GM12878 (cell line): ENCODE data around the gene PFKP. TPM values are rescaled to one million over a fixed set of nuclear protein-coding genes. Genes with fewer than 3 reads are reported as not detected.

Experiments
- ATAC-seq: fragments of 200-7000 bp; cut with Tn5 transposase; 3 replicates; pipeline ENCODE4 v1.9.1; 2020; ENCODE audit warnings: mild to moderate bottlenecking, moderate library complexity
- BruUV-seq: library from RNA; stranded (reverse); fragments of 400-500 nt; replicated peaks from 2 replicates; lab custom pipeline; 2021; lab: Mats Ljungman, UMichigan
- CTCF ChIA-PET: fragments of 300-600 bp; sonication (Branson Sonifier 250); formaldehyde crosslinking; extraction: SDS; loops from one replicate; lab custom pipeline; 2021; ENCODE audit warnings: inconsistent platforms; lab: Yijun Ruan, JAX
- POLR2A ChIA-PET: fragments of 350-600 bp; formaldehyde crosslinking; extraction: SDS; loops from one replicate; lab custom pipeline; 2021; ENCODE audit warnings: inconsistent platforms; lab: Charles Lee
- RAD21 ChIA-PET: fragments of 300-600 bp; sonication (Branson Sonifier 250); formaldehyde crosslinking; loops from one replicate; lab custom pipeline; 2023; ENCODE audit warnings: antibody characterized with exemption; ENCODE audit not compliant: unreplicated experiment; lab: Charles Lee
- SMC1A ChIA-PET: fragments of 300-600 bp; sonication (Branson Sonifier 250); formaldehyde crosslinking; loops from one replicate; lab custom pipeline; 2023; ENCODE audit not compliant: unreplicated experiment, uncharacterized antibody; lab: Charles Lee
- DNase-seq: peaks from one replicate; pipeline ENCODE4 v3.0.0-alpha.2; 2011; ENCODE audit warnings: low read depth, low spot score
- FAIRE-seq: peaks from 3 replicates; lab custom pipeline; 2011; peaks lifted over from hg19 to GRCh38; lab: Jason Lieb, UNC
- H2AFZ ChIP-seq: 2 replicates; pipeline ENCODE4 v1.6.0; 2011; ENCODE audit warnings: low read depth, low read length, control low read depth; ENCODE audit not compliant: control insufficient read depth
- H3K27ac ChIP-seq: 2 replicates; pipeline ENCODE4 v1.5.1; 2011; ENCODE audit warnings: control low read depth; ENCODE audit not compliant: control insufficient read depth, insufficient read depth
- H3K27me3 ChIP-seq, 2 experiments: replicated peaks in 1 of 2; 2 replicates each; pipeline versions ENCODE4 v1.6.0 to v1.6.1; 2011; ENCODE audit warnings: low read length in 1 of 2; ENCODE audit not compliant: control insufficient read depth in 2 of 2, insufficient read depth in 2 of 2
- H3K36me3 ChIP-seq, 2 experiments: 2 replicates each; pipeline ENCODE4 v1.5.1; 2011; ENCODE audit warnings: low read length in 1 of 2; ENCODE audit not compliant: control insufficient read depth in 2 of 2, insufficient read depth in 2 of 2
- H3K4me1 ChIP-seq: 2 replicates; pipeline ENCODE4 v1.6.1; 2011; ENCODE audit warnings: mild to moderate bottlenecking, low read length, moderate library complexity, mixed read lengths; ENCODE audit not compliant: control insufficient read depth, insufficient read depth
- H3K4me2 ChIP-seq: 2 replicates; pipeline ENCODE4 v1.6.0; 2011; ENCODE audit warnings: control low read depth; ENCODE audit not compliant: control insufficient read depth, insufficient read depth
- H3K4me3 ChIP-seq: fragments of 200-600 bp; sonication (generic); 2 replicates; pipeline ENCODE4 v1.5.1; 2016
- H3K79me2 ChIP-seq: 2 replicates; pipeline ENCODE4 v1.6.0; 2011; ENCODE audit warnings: low read length; ENCODE audit not compliant: control insufficient read depth, insufficient read depth
- H3K9ac ChIP-seq: 2 replicates; pipeline ENCODE4 v1.8.0; 2011; ENCODE audit warnings: low read length, control low read depth, mixed read lengths; ENCODE audit not compliant: control insufficient read depth, insufficient read depth
- H3K9me3 ChIP-seq: replicated peaks from 3 replicates; pipeline ENCODE4 v1.5.1; 2011; ENCODE audit warnings: mild to moderate bottlenecking, low read length; ENCODE audit not compliant: control insufficient read depth, insufficient read depth
- H4K20me1 ChIP-seq: 2 replicates; pipeline ENCODE4 v1.6.0; 2011; ENCODE audit not compliant: control insufficient read depth, insufficient read depth
- CBFB ChIP-seq: IDR thresholded peaks from 2 replicates; pipeline ENCODE4 v1.6.1; 2016; ENCODE audit warnings: antibody characterized with exemption, low read depth
- HCFC1 ChIP-seq: fragments of 150-350 bp; IDR thresholded peaks from 2 replicates; pipeline ENCODE4 v1.6.1; 2014; ENCODE audit warnings: low read length
- HDAC2 ChIP-seq: fragments of 200-600 bp; sonication (generic); IDR thresholded peaks from 2 replicates; pipeline ENCODE4 v1.6.1; 2017
- IKZF2 ChIP-seq, 2 experiments: fragments of 450-650 bp; IDR thresholded peaks; 2 replicates each; pipeline ENCODE4 v1.6.1; 2017; ENCODE audit warnings: mild to moderate bottlenecking in 2 of 2, moderate library complexity in 2 of 2
- MYC ChIP-seq: IDR thresholded peaks from 2 replicates; pipeline ENCODE4 v1.6.1; 2011; ENCODE audit warnings: mild to moderate bottlenecking, low read length, moderate library complexity, inconsistent platforms; ENCODE audit not compliant: insufficient read depth, insufficient replicate concordance, insufficient read length, severe bottlenecking
- NFYA ChIP-seq: IDR thresholded peaks from 2 replicates; pipeline ENCODE4 v1.6.1; 2011; ENCODE audit warnings: low read depth, mild to moderate bottlenecking, low read length, improper control_type of control experiment, borderline replicate concordance
- POLR2A ChIP-seq: IDR thresholded peaks from 2 replicates; pipeline ENCODE4 v1.6.1; 2011; ENCODE audit warnings: low read depth, mild to moderate bottlenecking, low read length
- STAT1 ChIP-seq: fragments of 450-650 bp; conservative IDR thresholded peaks from 2 replicates; pipeline ENCODE4 v1.6.1; 2014; ENCODE audit warnings: antibody characterized with exemption, mild to moderate bottlenecking
- ZNF384 ChIP-seq: IDR thresholded peaks from 2 replicates; pipeline ENCODE4 v1.6.1; 2012; ENCODE audit warnings: low read depth, mild to moderate bottlenecking, low read length, improper control_type of control experiment, borderline replicate concordance
- ZNF687 ChIP-seq: fragments of 450-650 bp; IDR thresholded peaks from 2 replicates; pipeline ENCODE4 v1.6.1; 2017; ENCODE audit warnings: mild to moderate bottlenecking, moderate library complexity
- WGBS: methylation state at CpG from one replicate; pipeline ENCODE4 v1.1.6; 2016; ENCODE audit warnings: low lambda C conversion rate; ENCODE audit not compliant: insufficient replicate concordance, insufficient coverage; ENCODE audit errors: missing lambda C conversion rate; 5-methylcytosine and 5-hydroxymethylcytosine counted together
- in situ Hi-C: fragments of 300-500 bp; cut with MboI; formaldehyde crosslinking; loops from 9 replicates; pipeline ENCODE4 v1.14.3; 2018; ENCODE audit warnings: mixed read lengths
- intact Hi-C: fragments of 100-400 bp; cut with micrococcal nuclease; formaldehyde crosslinking; loops from one replicate; pipeline ENCODE4 v1.14.2; 2022; ENCODE audit not compliant: unreplicated experiment
- polyA plus RNA-seq, 11 experiments: library from polyadenylated mRNA; depleted of rRNA in 4 of 11; unstranded in 6 of 11; stranded (reverse) in 5 of 11; fragments of >200 nt; fragmentation: Nextera tagmentation in 4 of 11; fragmentation: Illumina TruSeq in 1 of 11; extraction: Ambion mirVana in 4 of 11; extraction: Trizol in 1 of 11; gene quantifications; 1 replicate in 1 of 11; 2 replicates in 10 of 11; pipeline versions ENCODE4 v1.2.1 to v1.2.3, GENCODE V29; 2011 to 2016; ENCODE audit warnings: inconsistent platforms in 2 of 11, missing spikeins in 2 of 11, low read depth in 1 of 11
- total RNA-seq, 4 experiments: library from RNA; depleted of rRNA in 3 of 4; stranded (reverse); fragments of >200 nt in 3 of 4; fragmentation: Illumina TruSeq in 1 of 4; extraction: Trizol in 1 of 4; gene quantifications; 2 replicates each; pipeline versions ENCODE4 v1.2.1 to v1.2.3, GENCODE V29; 2013 to 2021
- TF ChIP-seq, protein P1 (sequence below): IDR thresholded peaks from 2 replicates; pipeline ENCODE4 v1.6.1; 2011; ENCODE audit warnings: low read depth, low read length, improper control_type of control experiment, borderline replicate concordance

PFKP gene
- total and polyA plus RNA-seq, 10 of the 15 experiments (the other 5 are each of a cell fraction or from before 2014, with no cell fraction given), result 27.0 to 145 (median 95.7) TPM

DNA sequence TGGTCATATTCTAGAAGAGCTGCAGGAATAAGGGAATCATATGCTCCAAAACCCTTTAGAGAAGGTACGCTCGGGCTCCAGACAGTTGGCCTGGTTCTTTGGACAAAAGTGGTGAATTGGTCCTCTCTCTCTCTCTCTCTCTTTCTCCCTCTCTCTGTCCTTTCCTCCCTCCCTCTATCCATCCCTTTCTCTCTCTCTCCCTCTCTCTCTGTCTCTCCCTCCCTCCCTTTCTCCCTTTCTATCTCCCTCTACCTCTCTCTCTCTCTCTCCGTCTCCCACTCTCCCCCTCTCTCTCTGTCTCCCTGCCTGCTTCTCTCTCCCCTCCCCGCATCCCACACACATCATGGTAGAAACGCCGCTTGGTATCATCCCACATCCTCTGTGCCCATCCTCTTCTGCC lies 19.8 kb upstream of the PFKP start:
- ChIA-PET POLR2A (no interaction called here), RAD21 (interaction anchor here (1.8 kb wide), 1 partner anchor 99 kb away, joined by 5 read pairs; no protein-coding TSS in a partner anchor), CTCF (interaction anchor here (0.7 to 1.1 kb wide), 2 partner anchors 39 to 120 kb away, joined by 3 read pairs; no protein-coding TSS in a partner anchor), SMC1A (interaction anchor here (1.3 kb wide), 1 partner anchor 118 kb away, joined by 8 read pairs; no protein-coding TSS in a partner anchor)
- in situ Hi-C loops (no loop called here), intact Hi-C loops (loop anchor here (10.0 kb wide), 1 partner anchor 1293 kb away; no protein-coding TSS in a partner anchor)
- WGBS, result 78% methylated on average over 6 of the region's 6 CpGs
- BruUV-seq, result no TSS peak
- Histone ChIP-seq H3K27ac (no peak overlapping the region), H3K4me3 (no peak overlapping the region), H3K27me3 (0 out of 4 replicates have a peak, but pooled peaks cover 0 to 2% of the 10 kb centered on the region in 2 experiments), H2AFZ (no peak overlapping the region), H3K79me2 (no peaks in the 10 kb centered on the region), H3K4me1 (no peaks in the 10 kb centered on the region), H3K4me2 (no peak overlapping the region), H3K36me3 (no peaks in the 10 kb centered on the region), H4K20me1 (no peaks in the 10 kb centered on the region), H3K9me3 (no peaks in the 10 kb centered on the region), H3K9ac (no peak overlapping the region)
- TF ChIP-seq, protein P1, sequence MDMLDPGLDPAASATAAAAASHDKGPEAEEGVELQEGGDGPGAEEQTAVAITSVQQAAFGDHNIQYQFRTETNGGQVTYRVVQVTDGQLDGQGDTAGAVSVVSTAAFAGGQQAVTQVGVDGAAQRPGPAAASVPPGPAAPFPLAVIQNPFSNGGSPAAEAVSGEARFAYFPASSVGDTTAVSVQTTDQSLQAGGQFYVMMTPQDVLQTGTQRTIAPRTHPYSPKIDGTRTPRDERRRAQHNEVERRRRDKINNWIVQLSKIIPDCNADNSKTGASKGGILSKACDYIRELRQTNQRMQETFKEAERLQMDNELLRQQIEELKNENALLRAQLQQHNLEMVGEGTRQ, result no peak
- no peak for TF ChIP-seq HDAC2
- TF ChIP-seq ZNF687, result no peak
- TF ChIP-seq IKZF2 (IDR thresholded peaks at IDR 0.05), result no peak
- no peak for TF ChIP-seq MYC
- TF ChIP-seq CBFB, result no peak
- TF ChIP-seq ZNF384, result no peak
- no peak for TF ChIP-seq HCFC1
- TF ChIP-seq STAT1, result no peak
- no peak for TF ChIP-seq POLR2A
- no peak for TF ChIP-seq NFYA
- no peak for DNase-seq
- no peak for ATAC-seq
- no peak for FAIRE-seq
